Sigmoid colon (tissue), 7 donors: ENCODE results near the gene TXLNB. TPM values are rescaled to one million over a fixed set of nuclear protein-coding genes. Genes with fewer than 3 reads are reported as not detected.

Source experiments
- DNase-seq: peaks from one replicate; pipeline ENCODE4 v3.0.0-alpha.2; 2019
- H3K27ac ChIP-seq, 4 donors: fragments of 200-600 bp; sonication (generic); one replicate each; pipeline ENCODE4 v1.5.1; 2016 to 2019; ENCODE audit warnings: mild to moderate bottlenecking in 1 of 4
- H3K27me3 ChIP-seq, 3 donors: fragments of 200-600 bp; sonication (generic); one replicate each; pipeline ENCODE4 v1.5.1; 2019; ENCODE audit warnings: mild to moderate bottlenecking in 1 of 3
- H3K36me3 ChIP-seq, 4 donors: fragments of 200-600 bp; sonication (generic); one replicate each; pipeline ENCODE4 v1.5.1; 2016 to 2019
- H3K4me1 ChIP-seq, 4 donors: fragments of 200-600 bp; sonication (generic); one replicate each; pipeline ENCODE4 v1.5.1; 2017 to 2019
- H3K4me3 ChIP-seq, 4 donors: fragments of 200-600 bp; sonication (generic); one replicate each; pipeline ENCODE4 v1.5.1; 2017 to 2019; ENCODE audit warnings: mild to moderate bottlenecking in 2 of 4, moderate library complexity in 1 of 4
- H3K9me3 ChIP-seq, 4 donors: fragments of 200-600 bp in 3 of 4; sonication (generic) in 3 of 4; one replicate each; pipeline versions ENCODE4 v1.5.1 to v1.6.1; 2013 to 2019
- EP300 ChIP-seq, 4 donors: sonication (generic); formaldehyde crosslinking; IDR thresholded peaks; one replicate each; pipeline ENCODE4 v1.6.1; 2017; ENCODE audit warnings: antibody characterized with exemption in 4 of 4
- POLR2A ChIP-seq, 2 donors: fragments of 450-650 bp; IDR thresholded peaks; one replicate each; pipeline ENCODE4 v1.6.1; 2016; ENCODE audit warnings: antibody characterized with exemption in 2 of 2, mild to moderate bottlenecking in 2 of 2, moderate library complexity in 2 of 2
- POLR2AphosphoS5 ChIP-seq, 4 donors: sonication (generic); formaldehyde crosslinking; IDR thresholded peaks; one replicate each; pipeline ENCODE4 v1.6.1; 2017; ENCODE audit warnings: antibody characterized with exemption in 4 of 4
- WGBS, 2 donors: extraction: QIAGEN DNeasy Blood & Tissue Kit; methylation state at CpG; one replicate each; pipeline ENCODE4 v1.1.7; 2013; 5-methylcytosine and 5-hydroxymethylcytosine counted together
- intact Hi-C: fragments of 100-400 bp; cut with DNase I; formaldehyde crosslinking; loops from one replicate; pipeline ENCODE4 v1.15.1; 2023
- polyA plus RNA-seq, 3 donors: library from polyadenylated mRNA; stranded (reverse); fragments of 200-250 nt; gene quantifications; one replicate each; pipeline ENCODE4 v1.2.3, GENCODE V29; 2013
- total RNA-seq, 4 donors: library from RNA; depleted of rRNA; stranded (reverse); fragments of >200 nt; gene quantifications; one replicate each; pipeline ENCODE4 v1.1.0, GENCODE V29; 2016
- TF ChIP-seq, protein P1 (sequence below), 4 experiments: fragments of 450-650 bp in 3 of 4; fragments of 200-600 bp in 1 of 4; IDR thresholded peaks; one replicate each; pipeline ENCODE4 v1.5.1; 2016 to 2019; ENCODE audit warnings: antibody characterized with exemption in 4 of 4, mild to moderate bottlenecking in 3 of 4, moderate library complexity in 2 of 4
- donor health status: healthy with polysubstance abuse.
- donor health status: Bipolar disorder and iron deficiency.
- donor health status: healthy.

Gene TXLNB
- total and polyA plus RNA-seq, 7 donors, result 0.58 to 3.9 (median 1.7) TPM; not detected in 1

DNA sequence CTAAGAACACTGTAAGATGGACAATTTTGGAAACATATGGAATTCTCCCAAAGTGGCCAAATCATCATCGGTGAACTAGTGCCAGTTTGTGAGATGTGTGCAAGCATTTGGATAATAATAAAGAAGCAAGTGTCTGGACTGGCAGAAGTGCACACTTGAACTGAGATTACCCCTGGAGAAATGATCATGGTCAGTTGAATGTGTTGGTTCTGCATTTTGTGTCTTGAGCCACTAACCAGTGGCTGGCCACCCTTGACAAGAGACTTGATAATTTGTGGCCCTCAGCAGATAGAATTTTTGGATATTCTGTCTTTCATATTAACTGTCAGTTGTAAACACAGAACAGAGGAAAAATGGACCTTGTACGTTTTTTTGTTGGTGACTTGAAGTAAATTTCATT lies 45.2 kb upstream of the TXLNB start:
- H3K4me1 ChIP-seq, result peaks cover 0 to 11% (median 7%) of the 10 kb centered on the region in 4 donors
- no peaks in the 10 kb centered on the region for H3K9me3 ChIP-seq
- no peak for DNase-seq
- intact Hi-C loops, result no loop called here
- 60 to 82% methylated on average over 2 of the region's 2 CpGs for WGBS, 2 donors
- H3K27me3 ChIP-seq, result no peaks in the 10 kb centered on the region
- TF ChIP-seq EP300 (IDR thresholded peaks at IDR 0.05), result no peak
- TF ChIP-seq POLR2A (IDR thresholded peaks at IDR 0.05), result no peak
- no peak for TF ChIP-seq POLR2AphosphoS5 (IDR thresholded peaks at IDR 0.05)
- TF ChIP-seq, protein P1, sequence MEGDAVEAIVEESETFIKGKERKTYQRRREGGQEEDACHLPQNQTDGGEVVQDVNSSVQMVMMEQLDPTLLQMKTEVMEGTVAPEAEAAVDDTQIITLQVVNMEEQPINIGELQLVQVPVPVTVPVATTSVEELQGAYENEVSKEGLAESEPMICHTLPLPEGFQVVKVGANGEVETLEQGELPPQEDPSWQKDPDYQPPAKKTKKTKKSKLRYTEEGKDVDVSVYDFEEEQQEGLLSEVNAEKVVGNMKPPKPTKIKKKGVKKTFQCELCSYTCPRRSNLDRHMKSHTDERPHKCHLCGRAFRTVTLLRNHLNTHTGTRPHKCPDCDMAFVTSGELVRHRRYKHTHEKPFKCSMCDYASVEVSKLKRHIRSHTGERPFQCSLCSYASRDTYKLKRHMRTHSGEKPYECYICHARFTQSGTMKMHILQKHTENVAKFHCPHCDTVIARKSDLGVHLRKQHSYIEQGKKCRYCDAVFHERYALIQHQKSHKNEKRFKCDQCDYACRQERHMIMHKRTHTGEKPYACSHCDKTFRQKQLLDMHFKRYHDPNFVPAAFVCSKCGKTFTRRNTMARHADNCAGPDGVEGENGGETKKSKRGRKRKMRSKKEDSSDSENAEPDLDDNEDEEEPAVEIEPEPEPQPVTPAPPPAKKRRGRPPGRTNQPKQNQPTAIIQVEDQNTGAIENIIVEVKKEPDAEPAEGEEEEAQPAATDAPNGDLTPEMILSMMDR (IDR thresholded peaks at IDR 0.05), result no peak
- H3K27ac ChIP-seq, result no peak overlapping the region
- H3K4me3 ChIP-seq, result no peak overlapping the region
- no peaks in the 10 kb centered on the region for H3K36me3 ChIP-seq

DNA sequence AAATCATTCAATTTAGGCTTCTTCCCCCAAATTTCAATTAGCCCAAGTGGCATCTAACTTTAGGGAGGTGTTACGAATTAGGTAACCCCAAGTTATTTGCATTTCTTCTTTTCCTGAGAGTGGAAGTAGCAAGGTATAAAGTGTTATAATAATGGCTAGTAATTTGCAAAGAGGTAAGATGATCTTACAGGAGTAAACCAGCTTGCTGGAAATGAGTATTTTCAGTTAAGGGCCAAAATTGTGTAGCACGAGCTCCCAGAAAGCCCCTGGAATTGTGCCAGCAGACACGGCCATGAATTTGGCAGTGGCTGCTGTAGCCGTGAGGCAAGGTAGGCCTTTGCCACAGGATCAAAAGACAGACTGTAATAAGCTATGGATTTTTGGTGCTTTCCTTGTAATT lies 44.7 kb upstream of the TXLNB start:
- intact Hi-C loops, result no loop called here
- DNase-seq, result no peak
- no peak for TF ChIP-seq POLR2AphosphoS5 (IDR thresholded peaks at IDR 0.05)
- no peak for TF ChIP-seq POLR2A (IDR thresholded peaks at IDR 0.05)
- TF ChIP-seq EP300 (IDR thresholded peaks at IDR 0.05), result no peak
- TF ChIP-seq, protein P1 (IDR thresholded peaks at IDR 0.05), result no peak
- no peaks in the 10 kb centered on the region for H3K36me3 ChIP-seq
- peaks cover 0 to 11% (median 7%) of the 10 kb centered on the region in 4 donors for H3K4me1 ChIP-seq
- H3K9me3 ChIP-seq, result no peaks in the 10 kb centered on the region
- 37 to 50% methylated on average over 4 of the region's 4 CpGs for WGBS, 2 donors
- no peak overlapping the region for H3K4me3 ChIP-seq
- H3K27ac ChIP-seq, result no peak overlapping the region
- no peaks in the 10 kb centered on the region for H3K27me3 ChIP-seq

DNA sequence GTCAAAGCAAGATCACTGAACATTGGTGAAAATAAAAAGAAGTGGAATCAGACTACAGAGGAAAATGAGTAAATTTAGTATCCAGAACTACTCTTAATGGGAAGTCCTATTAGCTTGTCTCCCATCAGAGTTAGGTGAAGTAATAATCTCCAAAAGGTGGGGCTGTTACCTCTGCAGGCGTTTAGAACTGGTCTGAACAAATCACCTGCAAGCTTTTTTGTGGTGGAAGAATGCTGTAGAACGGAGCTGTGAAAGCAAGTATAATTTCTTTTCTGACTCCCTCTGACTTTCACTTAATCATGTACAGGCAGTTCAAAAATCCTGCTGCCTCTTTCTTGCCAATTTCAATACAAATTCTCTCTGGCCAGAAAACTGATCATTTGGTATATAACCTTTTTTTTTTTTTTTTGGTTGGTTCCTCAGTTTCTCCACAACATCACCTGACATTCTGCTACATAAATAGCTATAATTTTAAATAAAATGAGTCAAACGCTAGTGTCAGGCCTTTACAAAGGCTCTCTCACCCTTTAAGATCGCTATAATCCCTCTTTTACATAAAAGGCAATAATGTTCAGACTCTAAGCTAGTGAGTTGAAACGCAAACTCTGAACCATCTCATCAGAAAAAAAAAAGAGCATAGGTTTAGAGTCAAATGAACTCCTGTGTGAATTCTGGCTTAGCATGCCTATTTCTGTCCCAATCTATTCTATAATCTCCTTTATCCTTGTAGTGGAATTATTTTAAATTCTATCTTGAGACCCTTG lies 43.8 kb upstream of the TXLNB start:
- H3K9me3 ChIP-seq, result no peaks in the 10 kb centered on the region
- H3K27me3 ChIP-seq, result no peaks in the 10 kb centered on the region
- H3K36me3 ChIP-seq, result no peaks in the 10 kb centered on the region
- WGBS, 2 donors, result 90 to 92% methylated on average over 5 of the region's 5 CpGs
- intact Hi-C loops, result no loop called here
- TF ChIP-seq POLR2AphosphoS5 (IDR thresholded peaks at IDR 0.05) (no peak), POLR2A (IDR thresholded peaks at IDR 0.05) (no peak), EP300 (IDR thresholded peaks at IDR 0.05) (no peak)
- TF ChIP-seq, protein P1 (IDR thresholded peaks at IDR 0.05), result no peak
- H3K27ac ChIP-seq, result peak overlapping the region in 3 of 4 donors; percentile 30 to 66 (median 53)
- peaks cover 0 to 11% (median 7%) of the 10 kb centered on the region in 4 donors for H3K4me1 ChIP-seq
- no peak for DNase-seq
- H3K4me3 ChIP-seq, result no peak overlapping the region

DNA sequence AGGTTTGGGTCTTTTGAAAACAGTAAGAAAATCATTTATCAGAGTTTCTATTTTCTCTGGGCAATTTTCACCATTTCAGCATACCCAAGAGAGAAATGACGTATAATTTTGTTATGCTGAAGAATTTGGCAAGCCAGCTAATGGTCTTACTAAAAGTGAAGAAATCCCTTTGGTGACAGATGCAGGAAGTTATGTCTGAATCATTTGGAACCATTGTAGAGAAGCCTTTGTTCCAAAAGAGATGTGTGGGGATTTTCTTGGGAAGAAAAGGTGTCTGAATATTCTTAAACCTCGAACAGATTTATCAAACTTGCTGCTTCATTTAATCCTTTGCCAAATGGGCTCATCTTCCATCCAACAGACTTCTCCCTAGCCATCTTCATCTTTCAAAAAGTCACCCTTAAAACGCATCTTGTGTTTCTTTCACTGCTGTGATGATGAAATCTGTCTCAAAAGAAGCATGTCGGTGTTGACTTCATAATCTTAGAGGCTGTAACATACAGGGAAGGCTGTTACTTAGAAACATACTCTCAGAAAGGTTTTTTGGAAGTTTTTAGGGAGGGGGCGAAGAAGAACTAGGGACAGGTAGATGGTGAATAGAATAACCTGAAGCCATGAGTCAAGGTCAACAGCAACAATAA lies 43.1 kb upstream of the TXLNB start:
- no peaks in the 10 kb centered on the region for H3K27me3 ChIP-seq
- peak overlapping the region in 3 of 4 donors; percentile 30 to 66 (median 53) for H3K27ac ChIP-seq
- H3K4me1 ChIP-seq, result peaks cover 0 to 11% (median 7%) of the 10 kb centered on the region in 4 donors
- TF ChIP-seq POLR2AphosphoS5 (IDR thresholded peaks at IDR 0.05) (peak; percentile 25 to 65 (median 42)), EP300 (IDR thresholded peaks at IDR 0.05) (no peak)
- no peak overlapping the region for H3K4me3 ChIP-seq
- no peaks in the 10 kb centered on the region for H3K9me3 ChIP-seq
- no peak for DNase-seq
- no peaks in the 10 kb centered on the region for H3K36me3 ChIP-seq
- 83 to 84% methylated on average over 5 of the region's 5 CpGs for WGBS, 2 donors
- intact Hi-C loops, result no loop called here

DNA sequence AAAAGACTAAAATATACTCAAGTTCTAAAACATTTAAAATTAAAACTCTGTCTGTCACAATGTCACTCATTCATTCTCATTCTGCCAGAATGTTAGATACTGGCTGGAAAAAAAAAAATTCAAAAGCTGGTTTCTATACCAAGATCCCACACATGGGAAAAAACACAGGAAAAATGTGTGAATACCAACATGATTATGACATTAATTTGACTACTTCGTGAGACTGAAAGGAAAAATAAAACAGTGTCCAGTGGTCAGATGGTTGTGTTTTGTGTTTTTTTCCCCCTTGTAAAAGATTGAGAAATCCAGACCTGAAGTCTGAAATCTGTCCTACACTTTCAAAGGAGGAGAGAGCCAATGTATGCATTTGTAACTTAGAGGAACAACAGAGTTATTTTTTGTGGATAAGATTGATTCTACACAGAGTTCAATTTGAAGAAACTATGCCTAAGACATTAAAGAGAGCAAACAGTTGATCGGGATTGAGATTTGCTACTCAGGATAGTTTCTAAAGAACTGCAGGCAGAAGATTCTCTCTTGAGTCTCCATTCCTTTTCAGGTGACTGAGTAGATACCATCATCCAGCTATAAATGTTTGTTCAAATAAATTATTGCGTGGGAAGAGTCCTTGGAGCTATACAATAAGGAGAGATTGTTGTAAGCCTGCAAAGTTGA lies 39.2 kb upstream of the TXLNB start:
- no peak for TF ChIP-seq POLR2A (IDR thresholded peaks at IDR 0.05)
- no peak for TF ChIP-seq EP300 (IDR thresholded peaks at IDR 0.05)
- TF ChIP-seq, protein P1 (IDR thresholded peaks at IDR 0.05), result no peak
- TF ChIP-seq POLR2AphosphoS5 (IDR thresholded peaks at IDR 0.05), result no peak
- Histone ChIP-seq H3K4me3 (no peak overlapping the region), H3K36me3 (no peaks in the 10 kb centered on the region), H3K4me1 (no peaks in the 10 kb centered on the region), H3K27me3 (no peaks in the 10 kb centered on the region), H3K27ac (no peak overlapping the region), H3K9me3 (no peaks in the 10 kb centered on the region)
- WGBS, 2 donors, result 47 to 65% methylated on average over 3 of the region's 3 CpGs
- no peak for DNase-seq
- intact Hi-C loops, result no loop called here
